ENCODE results near the gene PMM2.

Gene PMM2

DNA sequence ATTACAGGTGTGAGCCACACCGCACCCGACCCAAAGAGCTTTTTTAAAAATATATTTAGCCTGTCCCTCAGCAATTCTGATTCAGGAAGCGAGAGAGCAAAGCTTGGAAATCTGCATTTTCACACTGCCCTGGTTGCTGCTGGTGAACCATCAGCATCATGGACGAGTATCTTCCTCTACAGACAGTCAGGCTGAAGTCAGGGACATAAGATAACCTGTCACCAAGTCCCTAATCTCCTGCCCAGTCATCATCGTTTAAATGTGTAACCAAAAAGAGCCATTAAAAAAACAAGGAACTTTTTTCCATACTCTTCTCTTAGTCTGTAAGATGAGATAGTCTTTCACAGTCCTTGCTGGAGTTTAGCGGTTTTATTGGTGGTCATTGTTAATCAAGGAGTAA is 6.7 kb downstream of the PMM2 start:
- no peak for DNase-seq
- Histone ChIP-seq H3K36me3 (peaks cover 54 to 76% (median 74%) of the 10 kb centered on the region in 3 donors), H3K9me3 (no peaks in the 10 kb centered on the region), H3K4me3 (no peak overlapping the region), H3K27ac (no peak overlapping the region), H3K27me3 (no peaks in the 10 kb centered on the region), H3K4me1 (peaks cover 0 to 20% (median 12%) of the 10 kb centered on the region in 4 donors)
- intact Hi-C loops (cut with DNase I; ENCODE audit: low total_unique reads), result loop anchor here (10.0 kb wide), 1 partner anchor 160 kb away; the partner anchor contains the start of gene USP7
- TF ChIP-seq CTCF (IDR thresholded peaks at IDR 0.05), result no peak

DNA sequence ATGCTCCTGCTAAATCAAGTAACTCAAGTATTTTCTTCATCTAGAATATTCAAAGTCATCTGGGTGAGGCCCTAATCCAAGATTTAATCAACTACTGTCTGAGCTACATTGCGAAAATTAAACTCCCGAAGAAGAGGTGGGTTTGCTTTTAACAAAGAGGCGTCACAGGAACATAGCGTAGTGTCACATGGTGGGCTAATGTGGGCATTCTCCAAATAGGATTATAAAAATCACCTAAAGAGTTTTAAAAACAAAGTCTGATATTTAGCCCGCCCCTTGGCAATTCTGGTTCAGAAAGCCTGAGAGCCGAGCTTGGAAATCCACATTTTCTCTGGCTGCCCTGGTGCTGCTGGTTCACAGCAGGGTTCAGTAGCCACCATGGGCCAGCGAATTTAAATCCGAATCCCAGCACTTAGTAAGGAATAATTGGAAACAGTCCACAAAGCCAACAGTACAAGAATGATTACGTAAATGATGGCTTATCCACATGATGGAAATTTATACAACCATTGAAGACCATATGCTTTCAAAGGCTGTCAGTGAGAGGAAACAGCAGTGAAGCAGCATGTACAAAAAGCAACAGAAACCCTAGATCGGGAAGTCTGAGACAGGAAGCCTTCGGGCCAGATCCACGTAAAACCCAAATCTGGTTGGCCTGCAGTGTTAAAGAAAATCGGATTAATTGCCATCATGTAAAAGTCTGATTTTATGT is 8.8 kb downstream of the PMM2 start:
- intact Hi-C loops (cut with DNase I; ENCODE audit: low total_unique reads), result loop anchor here (10.0 kb wide), 1 partner anchor 158 kb away; the partner anchor contains the start of gene USP7

GRCh38 chr16:8807189-8807588 is 9.6 kb downstream of the PMM2 start:
- Histone ChIP-seq H3K9me3 (no peaks in the 10 kb centered on the region), H3K4me1 (no peaks in the 10 kb centered on the region), H3K36me3 (peaks cover 63 to 96% (median 93%) of the 10 kb centered on the region in 3 donors), H3K4me3 (no peak overlapping the region), H3K27me3 (no peaks in the 10 kb centered on the region), H3K27ac (no peak overlapping the region)
- no peak for TF ChIP-seq CTCF (IDR thresholded peaks at IDR 0.05)
- DNase-seq, result no peak
- intact Hi-C loops (cut with DNase I; ENCODE audit: low total_unique reads), result loop anchor here (10.0 kb wide), 1 partner anchor 158 kb away; the partner anchor contains the start of gene USP7

More for the DNA sequence above, 8.8 kb downstream of the PMM2 start:
- TF ChIP-seq CTCF (IDR thresholded peaks at IDR 0.05), result no peak
- Histone ChIP-seq H3K36me3 (peaks cover 62 to 95% (median 93%) of the 10 kb centered on the region in 3 donors), H3K9me3 (no peaks in the 10 kb centered on the region), H3K4me3 (no peak overlapping the region), H3K27me3 (no peaks in the 10 kb centered on the region), H3K4me1 (peaks cover 0 to under 1% (median 0%) of the 10 kb centered on the region in 4 donors), H3K27ac (no peak overlapping the region)
- no peak for DNase-seq

GRCh38 chr16:8808009-8808408 is 10.4 kb downstream of the PMM2 start:
- Histone ChIP-seq H3K36me3 (peaks cover 64 to 96% (median 93%) of the 10 kb centered on the region in 3 donors), H3K4me3 (no peak overlapping the region), H3K27me3 (no peaks in the 10 kb centered on the region), H3K9me3 (no peaks in the 10 kb centered on the region), H3K4me1 (no peaks in the 10 kb centered on the region), H3K27ac (no peak overlapping the region)
- intact Hi-C loops (cut with DNase I; ENCODE audit: low total_unique reads), result loop anchor here (10.0 kb wide), 1 partner anchor 157 kb away; the partner anchor contains the start of gene USP7
- no peak for TF ChIP-seq CTCF (IDR thresholded peaks at IDR 0.05)
- no peak for DNase-seq

GRCh38 chr16:8808613-8809353 is 11.1 kb downstream of the PMM2 start:
- intact Hi-C loops (cut with DNase I; ENCODE audit: low total_unique reads), result loop anchor here (10.0 kb wide), 1 partner anchor 156 kb away; the partner anchor contains the start of gene USP7
- no peak for DNase-seq
- H3K9me3 ChIP-seq, result no peaks in the 10 kb centered on the region

More at GRCh38 chr16:8808613-8809353, 11.1 kb downstream of the PMM2 start:
- H3K27me3 ChIP-seq, result no peaks in the 10 kb centered on the region
- no peak for TF ChIP-seq CTCF (IDR thresholded peaks at IDR 0.05)
- H3K27ac ChIP-seq, result no peak overlapping the region
- no peak overlapping the region for H3K4me3 ChIP-seq
- H3K36me3 ChIP-seq, result peaks cover 65 to 96% (median 94%) of the 10 kb centered on the region in 3 donors
- H3K4me1 ChIP-seq, result no peaks in the 10 kb centered on the region
